ENCODE measurements around the gene EFCAB6. TPM values are rescaled to one million over a fixed set of nuclear protein-coding genes. Genes with fewer than 3 reads are reported as not detected.

EFCAB6 gene
- total and polyA plus RNA-seq, 2 donors (not counting 3 experiments of a cell fraction or from before 2014, with no cell fraction given), result 0.07 to 0.31 TPM

- H3K4me3 ChIP-seq (replicated peaks in 1 of 3; ENCODE audit: insufficient read depth in 1 of 3, low read depth in 1 of 3, low read length in 3 of 3), result no peak overlapping the region
- FAIRE-seq (no peak), DNase-seq (ENCODE audit: low read depth, low spot score) (no peak)
- no peak overlapping the region for H3K9ac ChIP-seq (replicated peaks; ENCODE audit: extremely low read depth, insufficient read depth, low read length)
- no peak overlapping the region for H3K4me2 ChIP-seq (ENCODE audit: insufficient read depth, low read length)
- H4K20me1 ChIP-seq (replicated peaks; ENCODE audit: control insufficient read depth, extremely low read depth, insufficient read depth, low read length), result no peaks in the 10 kb centered on the region
- no peaks in the 10 kb centered on the region for H3K36me3 ChIP-seq (ENCODE audit: control insufficient read depth in 2 of 2, extremely low read depth in 1 of 2, insufficient read depth in 2 of 2, low read length in 2 of 2)
- H3K79me2 ChIP-seq (ENCODE audit: control insufficient read depth, insufficient read depth, low read length), result no peaks in the 10 kb centered on the region
- H3K4me1 ChIP-seq (ENCODE audit: control insufficient read depth, extremely low read depth, insufficient read depth, low read length), result no peaks in the 10 kb centered on the region
- H3K27me3 ChIP-seq (ENCODE audit: control insufficient read depth in 2 of 2, insufficient read depth in 2 of 2, low read length in 2 of 2), result no peaks in the 10 kb centered on the region
- intact Hi-C loops (cut with micrococcal nuclease), result no loop called here
- CTCF ChIA-PET, result no interaction called here
- H2AFZ ChIP-seq (ENCODE audit: low read depth, low read length), result no peak overlapping the region
- H3K9me1 ChIP-seq (replicated peaks; ENCODE audit: control insufficient read depth, extremely low read depth, insufficient read depth, low read length), result no peaks in the 10 kb centered on the region
- no peaks in the 10 kb centered on the region for H3K9me3 ChIP-seq (replicated peaks; ENCODE audit: control insufficient read depth, insufficient read depth, low read length)
- H3K27ac ChIP-seq (ENCODE audit: insufficient read depth, low read depth, low read length), result no peak overlapping the region
- dilution Hi-C loops (cut with MboI; ENCODE audit: extremely low pct_ligation_motif_present, low sequenced_read_pairs), result no loop called here
- POLR2A ChIA-PET, result no interaction called here
- no peak for TF ChIP-seq CTCF (IDR thresholded peaks at IDR 0.05; ENCODE audit: extremely low read depth in 1 of 2, insufficient read depth in 1 of 2, low read depth in 1 of 2, low read length in 2 of 2)
- BruUV-seq (replicated peaks), result no TSS peak
These were observed 282.2 kb downstream of the EFCAB6 start for GRCh38 chr22:43529934-43530333.

- Histone ChIP-seq H3K36me3 (ENCODE audit: control insufficient read depth in 2 of 2, extremely low read depth in 1 of 2, insufficient read depth in 2 of 2, low read length in 2 of 2) (no peaks in the 10 kb centered on the region), H3K9ac (replicated peaks; ENCODE audit: extremely low read depth, insufficient read depth, low read length) (no peak overlapping the region), H3K27ac (ENCODE audit: insufficient read depth, low read depth, low read length) (no peak overlapping the region), H3K4me1 (ENCODE audit: control insufficient read depth, extremely low read depth, insufficient read depth, low read length) (no peaks in the 10 kb centered on the region), H2AFZ (ENCODE audit: low read depth, low read length) (no peak overlapping the region), H3K9me1 (replicated peaks; ENCODE audit: control insufficient read depth, extremely low read depth, insufficient read depth, low read length) (no peaks in the 10 kb centered on the region), H3K4me2 (ENCODE audit: insufficient read depth, low read length) (no peak overlapping the region), H4K20me1 (replicated peaks; ENCODE audit: control insufficient read depth, extremely low read depth, insufficient read depth, low read length) (no peaks in the 10 kb centered on the region), H3K4me3 (replicated peaks in 1 of 3; ENCODE audit: insufficient read depth in 1 of 3, low read depth in 1 of 3, low read length in 3 of 3) (no peak overlapping the region), H3K27me3 (ENCODE audit: control insufficient read depth in 2 of 2, insufficient read depth in 2 of 2, low read length in 2 of 2) (no peaks in the 10 kb centered on the region), H3K9me3 (replicated peaks; ENCODE audit: control insufficient read depth, insufficient read depth, low read length) (no peaks in the 10 kb centered on the region), H3K79me2 (ENCODE audit: control insufficient read depth, insufficient read depth, low read length) (no peaks in the 10 kb centered on the region)
- dilution Hi-C loops (cut with MboI; ENCODE audit: extremely low pct_ligation_motif_present, low sequenced_read_pairs), result no loop called here
- BruUV-seq (replicated peaks), result no TSS peak
- FAIRE-seq (no peak), DNase-seq (ENCODE audit: low read depth, low spot score) (no peak)
- intact Hi-C loops (cut with micrococcal nuclease), result no loop called here
- ChIA-PET CTCF (no interaction called here), POLR2A (no interaction called here)
- TF ChIP-seq POLR2AphosphoS5 (IDR thresholded peaks at IDR 0.05; ENCODE audit: insufficient read depth, low read depth, low read length), result no peak
- TF ChIP-seq CTCF (IDR thresholded peaks at IDR 0.05; ENCODE audit: extremely low read depth in 1 of 2, insufficient read depth in 1 of 2, low read depth in 1 of 2, low read length in 2 of 2), result no peak
- no peak for TF ChIP-seq POLR2A (IDR thresholded peaks at IDR 0.05; ENCODE audit: low read depth, low read length)
- TF ChIP-seq FOS (IDR thresholded peaks at IDR 0.05; ENCODE audit: borderline replicate concordance, insufficient read depth, low read length), result no peak
- no peak for TF ChIP-seq MAX (IDR thresholded peaks at IDR 0.05; ENCODE audit: insufficient read depth, insufficient read length)
- TF ChIP-seq MYC (IDR thresholded peaks at IDR 0.05; ENCODE audit: low read depth, low read length), result no peak
- TF ChIP-seq GATA2 (IDR thresholded peaks at IDR 0.05; ENCODE audit: insufficient read depth, insufficient read length, low read depth, low read length), result no peak
- no peak for TF ChIP-seq EZH2 (IDR thresholded peaks at IDR 0.05; ENCODE audit: borderline replicate concordance, low read depth, low read length, severe bottlenecking)
- TF ChIP-seq JUN (IDR thresholded peaks at IDR 0.05; ENCODE audit: borderline replicate concordance, insufficient read depth, insufficient read length, low read depth), result no peak
These were observed 282.6 kb downstream of the EFCAB6 start for GRCh38 chr22:43529461-43529860.

Data from endothelial cell of umbilical vein (primary cell).